Fibroblast of skin of left quadriceps (primary cell): ENCODE measurements around the gene TMEM232.

ENCODE experiments used
- DNase-seq, 2 experiments: peaks; one replicate each; pipeline ENCODE4 v3.0.0-alpha.2; 2013; ENCODE audit warnings: low read depth in 2 of 2

Gene TMEM232

GRCh38 chr5:110517396-110517795 lies 209.1 kb downstream of the TMEM232 start:
- DNase-seq: no peak

- DNase-seq: no peak
These were observed 212.4 kb downstream of the TMEM232 start for GRCh38 chr5:110514030-110514429.

GRCh38 chr5:110512266-110512665 lies 214.2 kb downstream of the TMEM232 start:
- peak; percentile 14 to 21 for DNase-seq

- DNase-seq: no peak
These were observed 216.3 kb downstream of the TMEM232 start for GRCh38 chr5:110510146-110510545.

- DNase-seq: no peak
These were observed 218.5 kb downstream of the TMEM232 start for GRCh38 chr5:110507972-110508371.

- no peak for DNase-seq
These were observed 220.1 kb downstream of the TMEM232 start for GRCh38 chr5:110506378-110506777.

- no peak for DNase-seq
These were observed 230.2 kb downstream of the TMEM232 start for GRCh38 chr5:110496276-110496675.

GRCh38 chr5:110492446-110492845 lies 234.0 kb downstream of the TMEM232 start:
- DNase-seq: no peak

GRCh38 chr5:110478895-110479294 lies 247.6 kb downstream of the TMEM232 start:
- peak; percentile 97 to 98 for DNase-seq

GRCh38 chr5:110477911-110478310 lies 248.6 kb downstream of the TMEM232 start:
- peak; percentile 83 to 87 for DNase-seq

- DNase-seq: no peak
These were observed 250.3 kb downstream of the TMEM232 start for GRCh38 chr5:110476164-110476563.

GRCh38 chr5:110475529-110475928 lies 250.9 kb downstream of the TMEM232 start:
- DNase-seq: no peak

GRCh38 chr5:110469486-110469885 lies 257.0 kb downstream of the TMEM232 start:
- DNase-seq: no peak

- peak; percentile 48 to 59 for DNase-seq
These were observed 263.4 kb downstream of the TMEM232 start for GRCh38 chr5:110463106-110463505.

- no peak for DNase-seq
These were observed 265.6 kb downstream of the TMEM232 start for GRCh38 chr5:110460837-110461236.

GRCh38 chr5:110458313-110458712 lies 268.2 kb downstream of the TMEM232 start:
- no peak for DNase-seq

- DNase-seq: no peak
These were observed 283.6 kb downstream of the TMEM232 start for GRCh38 chr5:110442856-110443255.

- peak; percentile 48 to 53 for DNase-seq
These were observed 285.4 kb downstream of the TMEM232 start for GRCh38 chr5:110441035-110441434.

- DNase-seq: no peak
These were observed 286.4 kb downstream of the TMEM232 start for GRCh38 chr5:110440058-110440457.

- no peak for DNase-seq
These were observed 287.2 kb downstream of the TMEM232 start for GRCh38 chr5:110439296-110439695.

- DNase-seq: no peak
These were observed 291.3 kb downstream of the TMEM232 start for GRCh38 chr5:110435207-110435606.

- no peak for DNase-seq
These were observed 294.9 kb downstream of the TMEM232 start for GRCh38 chr5:110431603-110432002.

GRCh38 chr5:110414360-110414759 lies 312.1 kb downstream of the TMEM232 start:
- DNase-seq: peak in 1 of 2 experiments; percentile 13

GRCh38 chr5:110413856-110414255 lies 312.6 kb downstream of the TMEM232 start:
- DNase-seq: peak; percentile 28 to 37

- DNase-seq: no peak
These were observed 316.9 kb downstream of the TMEM232 start for GRCh38 chr5:110409571-110409970.
